Activated CD4-positive, alpha-beta T cell treated with anti-CD3 and anti-CD28 coated beads, Interleukin-2, amount 10 ng/mL, durations not matched to agents 7 days and 5 days (primary cell): Measurements from ENCODE around the gene PTPRG. TPM values are rescaled to one million over a fixed set of nuclear protein-coding genes. Genes with fewer than 3 reads are reported as not detected.

Experiments used
- CTCF ChIA-PET: fragments of 350-600 bp; sonication (Branson Sonifier 250); formaldehyde crosslinking; loops from one replicate; lab custom pipeline; 2021; ENCODE audit warnings: antibody characterized with exemption; lab: Charles Lee
- POLR2A ChIA-PET: fragments of 350-600 bp; sonication (Branson Sonifier 250); formaldehyde crosslinking; loops from one replicate; lab custom pipeline; 2021; ENCODE audit warnings: antibody characterized with exemption; lab: Charles Lee
- DNase-seq: peaks from one replicate; pipeline ENCODE4 v3.0.0-alpha.2; 2020
- H3K27ac Mint-ChIP-seq: one replicate; pipeline ENCODE4 v1.8.0; 2021; ENCODE audit warnings: mild to moderate bottlenecking, moderate library complexity, mixed read lengths
- H3K27me3 Mint-ChIP-seq: one replicate; pipeline ENCODE4 v1.8.0; 2021; ENCODE audit warnings: mixed read lengths
- H3K36me3 Mint-ChIP-seq: one replicate; pipeline ENCODE4 v1.8.0; 2021; ENCODE audit warnings: low read depth, mixed read lengths
- H3K4me1 Mint-ChIP-seq: one replicate; pipeline ENCODE4 v1.8.0; 2021; ENCODE audit warnings: mixed read lengths
- H3K4me3 Mint-ChIP-seq: one replicate; pipeline ENCODE4 v1.8.0; 2021; ENCODE audit warnings: mild to moderate bottlenecking, moderate library complexity, mixed read lengths
- H3K9me3 Mint-ChIP-seq: one replicate; pipeline ENCODE4 v1.8.0; 2021; ENCODE audit warnings: mixed read lengths
- total RNA-seq, 2 experiments: library from RNA; stranded (reverse); gene quantifications; one replicate each; pipeline ENCODE4 v1.2.3, GENCODE V29; 2021

The PTPRG gene
- total RNA-seq, 2 experiments from 2014 or later, result not detected

GRCh38 chr3:62164196-62164595 is 602.8 kb downstream of the PTPRG start:
- Mint-ChIP-seq H3K27ac (no peak overlapping the region), H3K4me3 (no peak overlapping the region), H3K4me1 (no peaks in the 10 kb centered on the region), H3K36me3 (no peaks in the 10 kb centered on the region), H3K27me3 (no peaks in the 10 kb centered on the region), H3K9me3 (no peaks in the 10 kb centered on the region)
- ChIA-PET CTCF (interaction anchor here (0.6 kb wide), 1 partner anchor 199 kb away, joined by 3 read pairs; no protein-coding TSS in a partner anchor), POLR2A (no interaction called here)
- DNase-seq, result no peak

GRCh38 chr3:62164746-62165145 is 603.4 kb downstream of the PTPRG start:
- ChIA-PET POLR2A (no interaction called here), CTCF (interaction anchor here (0.6 kb wide), 1 partner anchor 199 kb away, joined by 3 read pairs; no protein-coding TSS in a partner anchor)
- no peak overlapping the region for H3K4me3 Mint-ChIP-seq
- DNase-seq, result no peak
- no peak overlapping the region for H3K27ac Mint-ChIP-seq
- no peaks in the 10 kb centered on the region for H3K36me3 Mint-ChIP-seq
- no peaks in the 10 kb centered on the region for H3K27me3 Mint-ChIP-seq
- H3K4me1 Mint-ChIP-seq, result peaks cover 4% of the 10 kb centered on the region
- H3K9me3 Mint-ChIP-seq, result no peaks in the 10 kb centered on the region

- Mint-ChIP-seq H3K27me3 (peaks cover 3% of the 10 kb centered on the region), H3K27ac (no peak overlapping the region), H3K4me3 (no peak overlapping the region), H3K36me3 (no peaks in the 10 kb centered on the region), H3K4me1 (peaks cover 9% of the 10 kb centered on the region), H3K9me3 (no peaks in the 10 kb centered on the region)
- CTCF ChIA-PET, result no interaction called here
- POLR2A ChIA-PET, result no interaction called here
- DNase-seq, result no peak
Observed at GRCh38 chr3:62167566-62168262, 606.3 kb downstream of the PTPRG start.

- CTCF ChIA-PET, result no interaction called here
Observed at GRCh38 chr3:62168356-62168755, 607.0 kb downstream of the PTPRG start.

GRCh38 chr3:62169906-62170660 is 608.7 kb downstream of the PTPRG start:
- H3K36me3 Mint-ChIP-seq, result no peaks in the 10 kb centered on the region
- peaks cover 3% of the 10 kb centered on the region for H3K27me3 Mint-ChIP-seq
- no peak for DNase-seq
- H3K4me3 Mint-ChIP-seq, result no peak overlapping the region
- CTCF ChIA-PET, result interaction anchor here (1.0 kb wide), 1 partner anchor 12 kb away, joined by 5 read pairs; no protein-coding TSS in a partner anchor
- peaks cover 9% of the 10 kb centered on the region for H3K4me1 Mint-ChIP-seq
- POLR2A ChIA-PET, result no interaction called here
- H3K27ac Mint-ChIP-seq, result no peak overlapping the region
- H3K9me3 Mint-ChIP-seq, result no peaks in the 10 kb centered on the region

More at GRCh38 chr3:62168356-62168755, 607.0 kb downstream of the PTPRG start:
- POLR2A ChIA-PET, result no interaction called here
- Mint-ChIP-seq H3K4me3 (no peak overlapping the region), H3K4me1 (peaks cover 9% of the 10 kb centered on the region), H3K36me3 (no peaks in the 10 kb centered on the region), H3K9me3 (no peaks in the 10 kb centered on the region), H3K27me3 (peaks cover 3% of the 10 kb centered on the region), H3K27ac (no peak overlapping the region)
- no peak for DNase-seq

- no peak overlapping the region for H3K27ac Mint-ChIP-seq
- ChIA-PET POLR2A (no interaction called here), CTCF (no interaction called here)
- DNase-seq, result no peak
- peaks cover 3% of the 10 kb centered on the region for H3K27me3 Mint-ChIP-seq
- H3K4me1 Mint-ChIP-seq, result peaks cover 9% of the 10 kb centered on the region
- no peaks in the 10 kb centered on the region for H3K9me3 Mint-ChIP-seq
- H3K36me3 Mint-ChIP-seq, result no peaks in the 10 kb centered on the region
- H3K4me3 Mint-ChIP-seq, result no peak overlapping the region
Observed at GRCh38 chr3:62171789-62172188, 610.4 kb downstream of the PTPRG start.

- Mint-ChIP-seq H3K4me1 (peaks cover 9% of the 10 kb centered on the region), H3K4me3 (no peak overlapping the region), H3K27me3 (peaks cover 3% of the 10 kb centered on the region), H3K36me3 (no peaks in the 10 kb centered on the region), H3K27ac (no peak overlapping the region), H3K9me3 (no peaks in the 10 kb centered on the region)
- DNase-seq, result no peak
- POLR2A ChIA-PET, result no interaction called here
- CTCF ChIA-PET, result no interaction called here
Observed at GRCh38 chr3:62172199-62172598, 610.8 kb downstream of the PTPRG start.

- DNase-seq, result no peak
- POLR2A ChIA-PET, result no interaction called here
- Mint-ChIP-seq H3K27ac (no peak overlapping the region), H3K4me3 (no peak overlapping the region), H3K36me3 (no peaks in the 10 kb centered on the region), H3K4me1 (peaks cover 9% of the 10 kb centered on the region), H3K27me3 (peaks cover 3% of the 10 kb centered on the region), H3K9me3 (no peaks in the 10 kb centered on the region)
- CTCF ChIA-PET, result no interaction called here
Observed at GRCh38 chr3:62173939-62174515, 612.7 kb downstream of the PTPRG start.

- ChIA-PET CTCF (no interaction called here), POLR2A (no interaction called here)
- H3K27me3 Mint-ChIP-seq, result peaks cover 3% of the 10 kb centered on the region
- no peaks in the 10 kb centered on the region for H3K36me3 Mint-ChIP-seq
- H3K9me3 Mint-ChIP-seq, result no peaks in the 10 kb centered on the region
- peaks cover 1% of the 10 kb centered on the region for H3K4me1 Mint-ChIP-seq
- no peak overlapping the region for H3K27ac Mint-ChIP-seq
- no peak for DNase-seq
- no peak overlapping the region for H3K4me3 Mint-ChIP-seq
Observed at GRCh38 chr3:62175161-62175560, 613.8 kb downstream of the PTPRG start.

GRCh38 chr3:62178032-62178431 is 616.7 kb downstream of the PTPRG start:
- no peaks in the 10 kb centered on the region for H3K9me3 Mint-ChIP-seq
- no peak overlapping the region for H3K27ac Mint-ChIP-seq
- H3K4me3 Mint-ChIP-seq, result no peak overlapping the region
- no peaks in the 10 kb centered on the region for H3K27me3 Mint-ChIP-seq
- H3K36me3 Mint-ChIP-seq, result no peaks in the 10 kb centered on the region
- CTCF ChIA-PET, result no interaction called here
- no peaks in the 10 kb centered on the region for H3K4me1 Mint-ChIP-seq
- no peak for DNase-seq
- POLR2A ChIA-PET, result no interaction called here

GRCh38 chr3:62178739-62179600 is 617.6 kb downstream of the PTPRG start:
- DNase-seq, result no peak
- Mint-ChIP-seq H3K4me1 (no peaks in the 10 kb centered on the region), H3K27me3 (no peaks in the 10 kb centered on the region), H3K4me3 (no peak overlapping the region), H3K36me3 (no peaks in the 10 kb centered on the region), H3K9me3 (no peaks in the 10 kb centered on the region), H3K27ac (no peak overlapping the region)
- POLR2A ChIA-PET, result no interaction called here
- CTCF ChIA-PET, result no interaction called here

- no peaks in the 10 kb centered on the region for H3K36me3 Mint-ChIP-seq
- ChIA-PET POLR2A (no interaction called here), CTCF (no interaction called here)
- H3K27me3 Mint-ChIP-seq, result no peaks in the 10 kb centered on the region
- no peaks in the 10 kb centered on the region for H3K9me3 Mint-ChIP-seq
- H3K27ac Mint-ChIP-seq, result no peak overlapping the region
- no peaks in the 10 kb centered on the region for H3K4me1 Mint-ChIP-seq
- no peak overlapping the region for H3K4me3 Mint-ChIP-seq
- no peak for DNase-seq
Observed at GRCh38 chr3:62180514-62180913, 619.1 kb downstream of the PTPRG start.
